HepG2 (cell line): ENCODE results near the gene PDCD10. TPM values are rescaled to one million over a fixed set of nuclear protein-coding genes. Genes with fewer than 3 reads are reported as not detected.

Experiments used
- ATAC-seq: fragments of 200-7000 bp; cut with Tn5 transposase; 3 replicates; pipeline ENCODE4 v1.9.1; 2020; ENCODE audit warnings: mild to moderate bottlenecking, moderate library complexity
- BruUV-seq: library from RNA; stranded (reverse); fragments of 400-500 nt; replicated peaks from 2 replicates; lab custom pipeline; 2021; lab: Mats Ljungman, UMichigan
- CTCF ChIA-PET: fragments of 300-600 bp; formaldehyde crosslinking; extraction: SDS; loops from one replicate; lab custom pipeline; 2021; ENCODE audit warnings: low total read pairs, inconsistent platforms, low intra/inter-chr PET ratio; lab: Yijun Ruan, JAX
- POLR2A ChIA-PET: fragments of 350-600 bp; sonication (Branson Sonifier 250); formaldehyde crosslinking; loops from one replicate; lab custom pipeline; 2020; ENCODE audit warnings: antibody characterized with exemption, inconsistent platforms; lab: Yijun Ruan, JAX
- DNase-seq: peaks from one replicate; pipeline ENCODE4 v3.0.0-alpha.2; 2015; ENCODE audit warnings: low spot score
- FAIRE-seq: peaks from 3 replicates; lab custom pipeline; 2011; peaks lifted over from hg19 to GRCh38; lab: Jason Lieb, UNC
- H2AFZ ChIP-seq: one replicate; pipeline ENCODE4 v1.6.1; 2011; ENCODE audit warnings: low read length, inconsistent platforms
- H3K27ac ChIP-seq: fragments of 300-600 bp; 3 replicates; pipeline ENCODE4 v1.8.0; 2011; ENCODE audit warnings: mixed run types, mild to moderate bottlenecking, mixed read lengths, low read length, inconsistent platforms; ENCODE audit not compliant: insufficient read depth; ENCODE audit errors: extremely low read length
- H3K27me3 ChIP-seq, 2 experiments: fragments of 200-600 bp in 1 of 2; 2 replicates in 1 of 2; 3 replicates in 1 of 2; pipeline versions ENCODE4 v1.6.0 to v1.8.0; 2011; ENCODE audit warnings: low read length in 2 of 2, mild to moderate bottlenecking in 2 of 2, moderate library complexity in 2 of 2, inconsistent platforms in 1 of 2; ENCODE audit not compliant: insufficient read depth in 2 of 2, control insufficient read depth in 1 of 2
- H3K36me3 ChIP-seq, 2 experiments: fragments of 200-600 bp in 1 of 2; replicated peaks in 1 of 2; 2 replicates in 1 of 2; 3 replicates in 1 of 2; pipeline versions ENCODE4 v1.5.1 to v1.8.0; 2011; ENCODE audit warnings: low read length in 2 of 2, inconsistent platforms in 1 of 2; ENCODE audit not compliant: insufficient read depth in 2 of 2, control insufficient read depth in 1 of 2
- H3K4me1 ChIP-seq: 2 replicates; pipeline ENCODE4 v1.5.1; 2012; ENCODE audit warnings: low read length, inconsistent platforms; ENCODE audit not compliant: insufficient read depth
- H3K4me2 ChIP-seq: 2 replicates; pipeline ENCODE4 v1.6.0; 2011; ENCODE audit warnings: low read depth, low read length, inconsistent platforms
- H3K4me3 ChIP-seq, 3 experiments: fragments of 200-600 bp in 1 of 3; sonication (generic), shearing (Covaris generic) in 1 of 3; replicated peaks in 1 of 3; 2 replicates each; pipeline ENCODE4 v1.5.1; 2011 to 2016; ENCODE audit warnings: low read length in 3 of 3, inconsistent platforms in 2 of 3, low read depth in 2 of 3, mild to moderate bottlenecking in 2 of 3, control low read depth in 1 of 3, mixed read lengths in 1 of 3; ENCODE audit not compliant: insufficient read depth in 1 of 3
- H3K79me2 ChIP-seq: one replicate; pipeline ENCODE4 v1.6.1; 2011; ENCODE audit warnings: low read length, inconsistent platforms; ENCODE audit not compliant: insufficient read depth
- H3K9ac ChIP-seq: 2 replicates; pipeline ENCODE4 v1.6.0; 2011; ENCODE audit warnings: mild to moderate bottlenecking, low read depth, low read length, inconsistent platforms; ENCODE audit not compliant: insufficient read depth
- H3K9me3 ChIP-seq: 2 replicates; pipeline ENCODE4 v1.5.1; 2012; ENCODE audit warnings: mild to moderate bottlenecking, low read length
- H4K20me1 ChIP-seq: 2 replicates; pipeline ENCODE4 v1.6.0; 2011; ENCODE audit warnings: inconsistent platforms, mild to moderate bottlenecking, low read length, moderate library complexity; ENCODE audit not compliant: insufficient read depth
- ARNT2 ChIP-seq: sonication (generic); formaldehyde crosslinking; IDR thresholded peaks from 2 replicates; pipeline ENCODE4 v1.8.0; 2022; ENCODE audit warnings: mild to moderate bottlenecking, low read depth, missing genetic modification reagents, moderate library complexity
- CEBPZ ChIP-seq: IDR thresholded peaks from 2 replicates; pipeline ENCODE4 v1.6.1; 2012; ENCODE audit warnings: low read length, improper control_type of control experiment
- NFKBIZ ChIP-seq: IDR thresholded peaks from 2 replicates; pipeline ENCODE4 v1.6.1; 2018; ENCODE audit warnings: missing genetic modification reagents, missing compliant biosample characterization
- PAF1 ChIP-seq: IDR thresholded peaks from 2 replicates; pipeline ENCODE4 v1.6.1; 2016; ENCODE audit warnings: missing genetic modification reagents, missing compliant biosample characterization
- XBP1 ChIP-seq: sonication (generic); formaldehyde crosslinking; IDR thresholded peaks from 2 replicates; pipeline ENCODE4 v1.5.0; 2020; ENCODE audit warnings: missing genetic modification reagents
- ZFP91 ChIP-seq: sonication (generic); formaldehyde crosslinking; IDR thresholded peaks from 2 replicates; pipeline ENCODE4 v1.9.0; 2022; ENCODE audit warnings: missing genetic modification reagents, mild to moderate bottlenecking, borderline replicate concordance
- ZNF142 ChIP-seq: sonication (generic); formaldehyde crosslinking; IDR thresholded peaks from 2 replicates; pipeline ENCODE4 v1.4.0; 2020; ENCODE audit warnings: missing genetic modification reagents
- ZNF256 ChIP-seq: sonication (generic); formaldehyde crosslinking; conservative IDR thresholded peaks from 2 replicates; pipeline ENCODE4 v1.4.0; 2020; ENCODE audit warnings: missing genetic modification reagents
- ZNF333 ChIP-seq: sonication (generic); formaldehyde crosslinking; IDR thresholded peaks from 2 replicates; pipeline ENCODE4 v1.4.0; 2020; ENCODE audit warnings: mild to moderate bottlenecking, missing genetic modification reagents, borderline replicate concordance
- ZNF580 ChIP-seq: IDR thresholded peaks from 2 replicates; pipeline ENCODE4 v1.6.1; 2016; ENCODE audit warnings: low read depth, borderline replicate concordance
- WGBS: methylation state at CpG from one replicate; pipeline ENCODE4 v1.1.6; 2017; ENCODE audit warnings: low lambda C conversion rate; 5-methylcytosine and 5-hydroxymethylcytosine counted together
- in situ Hi-C: cut with HindIII; loops from 2 replicates; pipeline ENCODE4 v1.10.0; 2017; ENCODE audit warnings: low pct_unique_long_range_greater_than_20kb; ENCODE audit not compliant: extremely low pct_ligation_motif_present
- intact Hi-C: fragments of 100-400 bp; cut with micrococcal nuclease; formaldehyde crosslinking; loops from one replicate; pipeline ENCODE4 v1.10.0; 2022; ENCODE audit not compliant: unreplicated experiment
- polyA plus RNA-seq, 8 experiments: library from polyadenylated mRNA; depleted of rRNA in 3 of 8; stranded (reverse) in 7 of 8; unstranded in 1 of 8; fragments of >200 nt; fragmentation: Illumina TruSeq in 4 of 8; extraction: Trizol in 4 of 8; gene quantifications; 2 replicates each; pipeline versions ENCODE4 v1.2.1 to v1.2.3, GENCODE V29; 2011 to 2016; ENCODE audit warnings: low read depth in 4 of 8, missing spikeins in 1 of 8, mixed read lengths in 1 of 8; ENCODE audit not compliant: insufficient read depth in 1 of 8
- total RNA-seq, 5 experiments: library from RNA; depleted of rRNA; stranded (reverse); fragments of >200 nt; fragmentation: Illumina TruSeq; extraction: Trizol; gene quantifications; 2 replicates each; pipeline ENCODE4 v1.2.3, GENCODE V29; 2016; ENCODE audit warnings: low read depth in 1 of 5

Gene PDCD10
- total and polyA plus RNA-seq, 2 of the 13 experiments (the other 11 are each of a cell fraction or from before 2014, with no cell fraction given) = 48.5 to 53.9 TPM

- H2AFZ ChIP-seq = peak within 1 kb of the TSS; percentile 88
- DNase-seq (peak; percentile 89), FAIRE-seq (peak; percentile 56), ATAC-seq (peak; percentile 84)
- intact Hi-C loops (loop anchor here (2.0 to 10.0 kb wide), 4 partner anchors 38 to 359 kb away; partner anchors contain the start of gene GOLIM4), in situ Hi-C loops (no loop called here)
- no peaks in the 10 kb centered on the region for H3K9me3 ChIP-seq
- POLR2A ChIA-PET = interaction anchor here (0.7 to 1.4 kb wide), 5 partner anchors 11 to 147 kb away, joined by 3 to 4 read pairs (median 3); no protein-coding TSS in a partner anchor
- H3K36me3 ChIP-seq = no peaks in the 10 kb centered on the region
- WGBS = under 1% methylated on average over 29 of the region's 37 CpGs
- peaks cover 14% of the 10 kb centered on the region for H4K20me1 ChIP-seq
- H3K27me3 ChIP-seq = peaks cover 0 to 4% of the 10 kb centered on the region in 2 experiments; a peak in 1 of 5 replicates
- peaks cover 69% of the 10 kb centered on the region for H3K4me1 ChIP-seq
- CTCF ChIA-PET = no interaction called here
- H3K27ac ChIP-seq = peak within 1 kb of the TSS; percentile 97
- H3K9ac ChIP-seq = peak within 1 kb of the TSS; percentile 84
- BruUV-seq = no TSS peak
- H3K79me2 ChIP-seq = peaks cover 59% of the 10 kb centered on the region
- peak within 1 kb of the TSS; percentile 76 for H3K4me2 ChIP-seq
- peak within 1 kb of the TSS; percentile 95 to 98 (median 98) for H3K4me3 ChIP-seq
- peak; percentile 37; the same call in 1 of the 2 replicates for TF ChIP-seq ZFP91 (CRISPR knock-in tag)
- TF ChIP-seq ZNF256 = 0 out of 2 replicates have a peak, but pooled peaks have one; percentile 11
- 0 out of 2 replicates have a peak, but pooled peaks have one; percentile 19 for TF ChIP-seq ZNF580 (CRISPR knock-in tag)
- no peak for TF ChIP-seq ZNF142 (CRISPR knock-in tag)
- no peak for TF ChIP-seq PAF1 (CRISPR knock-in tag)
- peak; percentile 53; the same call in 1 of the 2 replicates for TF ChIP-seq ZNF333 (CRISPR knock-in tag)
- 0 out of 2 replicates have a peak, but pooled peaks have one; percentile 45 for TF ChIP-seq NFKBIZ
- no peak for TF ChIP-seq CEBPZ
- TF ChIP-seq ARNT2 = no peak
- no peak for TF ChIP-seq XBP1
These were observed 794 bp upstream of the PDCD10 start, which contains the start of gene SERPINI1 for GRCh38 chr3:167735233-167736138. Gene SERPINI1 (plus strand): TSS chr3:167735721. CDS start chr3:167789129, 53,408 bp downstream.
